PFSK-1 (cell line): ENCODE data around the gene SLC2A4RG.

Experiments
- FOXP2 ChIP-seq: optimal IDR thresholded peaks from 2 replicates; pipeline ENCODE3; 2011; ENCODE audit warnings: borderline replicate concordance, control low read depth, inconsistent platforms; ENCODE audit not compliant: insufficient read depth; ENCODE audit errors: extremely low read length, extremely low read depth
- POLR2AphosphoS5 ChIP-seq: IDR thresholded peaks from 2 replicates; pipeline ENCODE4 v1.6.1; 2012; ENCODE audit warnings: low read depth, mild to moderate bottlenecking, control low read depth, low read length, moderate library complexity
- TAF1 ChIP-seq: IDR thresholded peaks from 2 replicates; pipeline ENCODE4 v1.6.1; 2012; ENCODE audit warnings: low read length, control low read depth, borderline replicate concordance; ENCODE audit not compliant: insufficient read depth
- TF ChIP-seq, protein P1 (sequence below), 2 experiments: IDR thresholded peaks; 2 replicates each; pipeline versions ENCODE4 v1.6.1 to v1.8.0; 2011 to 2012; ENCODE audit warnings: low read depth in 2 of 2, low read length in 2 of 2, control low read depth in 1 of 2, inconsistent platforms in 1 of 2, mild to moderate bottlenecking in 1 of 2, moderate library complexity in 1 of 2; ENCODE audit not compliant: insufficient read depth in 1 of 2

DNA sequence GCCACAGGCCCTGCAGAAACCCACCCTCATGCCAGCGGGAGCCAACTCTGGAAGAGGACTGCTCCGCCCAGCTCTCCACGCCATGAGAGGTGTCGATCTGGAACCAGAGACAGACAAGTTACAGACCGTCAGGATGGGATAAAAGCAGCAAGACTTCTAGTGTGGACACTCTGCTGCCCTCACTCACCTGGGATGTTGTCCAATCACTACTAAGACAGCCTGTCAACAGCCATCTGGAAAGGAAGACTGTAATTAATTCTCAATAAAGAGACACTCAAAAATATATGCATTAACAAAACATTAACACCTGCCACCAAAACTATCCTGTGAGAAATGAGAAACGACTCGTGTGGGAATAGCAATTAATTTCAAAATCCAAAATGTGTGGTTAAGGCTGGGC, 28.3 kb downstream of the SLC2A4RG start:
- TF ChIP-seq TAF1 (no peak), FOXP2 (no peak), POLR2AphosphoS5 (no peak)
- TF ChIP-seq, protein P1, sequence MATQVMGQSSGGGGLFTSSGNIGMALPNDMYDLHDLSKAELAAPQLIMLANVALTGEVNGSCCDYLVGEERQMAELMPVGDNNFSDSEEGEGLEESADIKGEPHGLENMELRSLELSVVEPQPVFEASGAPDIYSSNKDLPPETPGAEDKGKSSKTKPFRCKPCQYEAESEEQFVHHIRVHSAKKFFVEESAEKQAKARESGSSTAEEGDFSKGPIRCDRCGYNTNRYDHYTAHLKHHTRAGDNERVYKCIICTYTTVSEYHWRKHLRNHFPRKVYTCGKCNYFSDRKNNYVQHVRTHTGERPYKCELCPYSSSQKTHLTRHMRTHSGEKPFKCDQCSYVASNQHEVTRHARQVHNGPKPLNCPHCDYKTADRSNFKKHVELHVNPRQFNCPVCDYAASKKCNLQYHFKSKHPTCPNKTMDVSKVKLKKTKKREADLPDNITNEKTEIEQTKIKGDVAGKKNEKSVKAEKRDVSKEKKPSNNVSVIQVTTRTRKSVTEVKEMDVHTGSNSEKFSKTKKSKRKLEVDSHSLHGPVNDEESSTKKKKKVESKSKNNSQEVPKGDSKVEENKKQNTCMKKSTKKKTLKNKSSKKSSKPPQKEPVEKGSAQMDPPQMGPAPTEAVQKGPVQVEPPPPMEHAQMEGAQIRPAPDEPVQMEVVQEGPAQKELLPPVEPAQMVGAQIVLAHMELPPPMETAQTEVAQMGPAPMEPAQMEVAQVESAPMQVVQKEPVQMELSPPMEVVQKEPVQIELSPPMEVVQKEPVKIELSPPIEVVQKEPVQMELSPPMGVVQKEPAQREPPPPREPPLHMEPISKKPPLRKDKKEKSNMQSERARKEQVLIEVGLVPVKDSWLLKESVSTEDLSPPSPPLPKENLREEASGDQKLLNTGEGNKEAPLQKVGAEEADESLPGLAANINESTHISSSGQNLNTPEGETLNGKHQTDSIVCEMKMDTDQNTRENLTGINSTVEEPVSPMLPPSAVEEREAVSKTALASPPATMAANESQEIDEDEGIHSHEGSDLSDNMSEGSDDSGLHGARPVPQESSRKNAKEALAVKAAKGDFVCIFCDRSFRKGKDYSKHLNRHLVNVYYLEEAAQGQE (IDR thresholded peaks at IDR 0.05; ENCODE audit: insufficient read depth in 1 of 2, low read depth in 2 of 2, low read length in 2 of 2), result no peak
